GM12801 (cell line): ENCODE results near the gene VILL.

Experiments
- TF ChIP-seq, protein P1 (sequence below): IDR thresholded peaks from one replicate; pipeline ENCODE4 v1.5.1; 2011; ENCODE audit warnings: control low read depth; ENCODE audit not compliant: insufficient read length; ENCODE audit errors: extremely low read depth

The VILL gene

DNA sequence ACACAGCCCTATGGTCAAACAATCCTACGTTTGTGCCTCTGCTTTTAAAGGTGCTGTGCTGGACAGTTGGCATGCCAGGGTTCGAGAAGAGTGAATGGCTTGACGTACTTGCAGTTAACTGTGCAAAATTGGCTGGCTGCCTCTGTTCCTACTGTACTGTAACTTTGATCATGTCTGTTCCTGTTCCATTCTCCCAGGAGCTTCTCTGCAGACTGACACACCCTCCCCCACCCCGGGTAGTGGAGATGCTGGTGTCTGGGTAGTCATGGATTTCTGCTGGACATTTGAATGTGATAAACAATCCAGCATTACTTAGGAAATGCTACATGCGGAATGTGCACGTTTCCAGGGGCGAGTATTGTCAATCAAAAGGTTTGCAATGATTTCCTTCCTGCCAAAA, 6.5 kb upstream of the VILL start:
- TF ChIP-seq, protein P1, sequence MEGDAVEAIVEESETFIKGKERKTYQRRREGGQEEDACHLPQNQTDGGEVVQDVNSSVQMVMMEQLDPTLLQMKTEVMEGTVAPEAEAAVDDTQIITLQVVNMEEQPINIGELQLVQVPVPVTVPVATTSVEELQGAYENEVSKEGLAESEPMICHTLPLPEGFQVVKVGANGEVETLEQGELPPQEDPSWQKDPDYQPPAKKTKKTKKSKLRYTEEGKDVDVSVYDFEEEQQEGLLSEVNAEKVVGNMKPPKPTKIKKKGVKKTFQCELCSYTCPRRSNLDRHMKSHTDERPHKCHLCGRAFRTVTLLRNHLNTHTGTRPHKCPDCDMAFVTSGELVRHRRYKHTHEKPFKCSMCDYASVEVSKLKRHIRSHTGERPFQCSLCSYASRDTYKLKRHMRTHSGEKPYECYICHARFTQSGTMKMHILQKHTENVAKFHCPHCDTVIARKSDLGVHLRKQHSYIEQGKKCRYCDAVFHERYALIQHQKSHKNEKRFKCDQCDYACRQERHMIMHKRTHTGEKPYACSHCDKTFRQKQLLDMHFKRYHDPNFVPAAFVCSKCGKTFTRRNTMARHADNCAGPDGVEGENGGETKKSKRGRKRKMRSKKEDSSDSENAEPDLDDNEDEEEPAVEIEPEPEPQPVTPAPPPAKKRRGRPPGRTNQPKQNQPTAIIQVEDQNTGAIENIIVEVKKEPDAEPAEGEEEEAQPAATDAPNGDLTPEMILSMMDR: no peak

DNA sequence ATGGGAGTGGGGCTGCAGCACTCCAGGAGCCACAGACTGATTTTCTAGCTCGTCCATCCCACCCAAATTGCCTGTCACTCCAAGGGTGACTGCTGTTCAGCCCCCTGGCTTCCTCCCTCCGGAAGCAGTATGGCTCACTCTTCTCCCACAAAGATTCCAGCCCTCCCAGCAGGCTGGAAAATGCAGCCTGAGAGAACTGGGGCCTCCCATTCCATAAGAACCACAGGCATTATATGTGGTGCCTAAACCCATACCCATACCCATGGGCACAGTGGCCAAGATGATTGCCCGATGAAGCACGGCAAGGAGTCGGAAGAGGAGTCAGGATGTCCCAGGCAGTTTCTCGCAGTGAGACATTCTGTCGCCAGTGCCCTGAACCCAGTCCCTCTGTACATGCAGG, 6.0 kb upstream of the VILL start:
- TF ChIP-seq, protein P1: no peak

DNA sequence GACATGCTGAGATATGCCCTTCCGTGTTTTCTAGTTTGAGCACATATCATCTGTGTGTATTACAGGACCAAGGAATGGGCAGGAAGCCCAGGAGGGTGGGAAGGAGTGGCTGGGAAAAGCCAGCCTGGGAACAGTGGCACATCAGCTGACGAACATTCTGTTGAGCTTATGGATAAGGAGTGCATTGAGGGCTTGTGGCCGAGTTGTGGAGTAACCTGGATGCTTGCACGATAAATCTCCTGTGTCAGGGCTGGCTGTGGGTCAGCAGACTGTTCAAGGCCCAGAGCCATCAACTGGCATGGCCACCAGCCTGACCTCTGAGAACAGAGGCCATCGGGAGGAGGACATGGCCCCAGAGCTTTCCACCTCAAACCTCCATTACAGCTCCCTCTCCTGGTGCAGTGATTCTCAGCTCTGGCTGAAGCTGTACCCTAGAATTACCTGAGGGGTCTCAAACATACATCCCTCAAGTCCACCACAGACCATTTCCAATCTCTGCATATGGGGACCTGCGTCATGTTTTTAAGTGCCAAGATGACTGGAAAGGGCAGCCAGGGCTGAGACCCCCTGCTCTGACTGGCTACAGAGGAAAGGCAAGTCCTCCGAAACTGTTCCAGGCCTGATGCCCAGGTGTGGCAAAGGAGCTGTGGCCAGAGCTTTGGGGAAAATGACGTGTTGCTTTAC, 4.8 kb upstream of the VILL start:
- TF ChIP-seq, protein P1: no peak

DNA sequence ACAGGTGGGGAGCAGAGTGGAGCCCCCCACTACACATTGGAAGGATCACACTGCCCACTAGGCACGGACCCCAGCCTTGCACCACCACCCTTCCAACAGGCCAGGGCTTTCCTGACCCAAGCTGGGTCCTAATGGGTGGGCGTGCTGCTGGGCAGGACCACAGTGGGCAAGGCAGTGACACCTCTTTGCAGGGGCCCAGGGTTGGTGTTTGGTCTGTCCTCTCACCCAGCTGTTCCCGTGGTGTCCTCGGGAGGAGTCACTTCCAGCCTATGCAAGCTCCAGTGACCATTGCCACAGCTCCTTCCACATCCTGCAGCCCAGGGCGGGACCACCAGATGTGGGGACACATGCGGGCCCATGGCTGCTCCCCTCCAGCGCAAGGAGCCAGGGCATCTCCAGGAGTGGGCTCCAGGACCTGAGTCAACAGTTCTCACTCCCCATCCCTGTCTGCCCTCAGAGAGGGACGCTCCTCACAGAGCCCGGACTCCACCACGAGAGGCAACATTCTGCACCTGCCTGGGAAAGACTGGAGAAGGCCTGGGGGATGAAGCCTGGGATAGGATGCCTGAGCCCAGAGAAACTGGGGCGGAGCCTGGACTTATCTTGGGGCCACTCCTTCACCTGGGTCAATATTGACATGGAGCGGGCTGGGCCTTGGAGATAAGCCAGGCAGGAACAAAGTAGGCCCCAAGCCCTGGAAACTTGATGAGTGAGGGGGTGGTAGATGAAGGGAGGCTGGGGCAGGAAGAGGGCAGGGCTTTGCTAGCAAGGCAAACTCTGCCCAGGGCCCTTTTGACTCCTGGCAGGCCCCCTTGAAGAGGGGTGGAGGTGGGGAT, 3.9 kb upstream of the VILL start:
- TF ChIP-seq, protein P1: no peak

DNA sequence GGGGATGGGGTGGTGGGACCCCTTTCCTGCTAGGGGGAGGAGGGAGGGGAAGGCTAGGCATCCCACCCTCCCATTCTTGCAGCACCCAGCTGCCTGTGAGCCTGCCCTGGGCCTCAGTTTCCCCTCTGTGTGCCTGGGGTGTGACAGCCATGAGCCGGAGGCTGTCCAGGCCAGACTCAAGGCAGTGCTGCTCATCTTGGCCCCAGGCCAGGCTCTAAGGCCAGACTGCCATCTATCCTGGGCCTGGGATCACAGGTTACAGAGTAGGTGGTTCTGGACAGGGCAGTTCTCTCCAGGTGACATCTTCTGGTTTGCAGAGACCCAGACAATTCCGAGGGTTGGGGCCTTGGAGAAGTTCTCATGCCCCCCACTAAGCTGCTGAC, 3.3 kb upstream of the VILL start:
- TF ChIP-seq, protein P1: no peak

DNA sequence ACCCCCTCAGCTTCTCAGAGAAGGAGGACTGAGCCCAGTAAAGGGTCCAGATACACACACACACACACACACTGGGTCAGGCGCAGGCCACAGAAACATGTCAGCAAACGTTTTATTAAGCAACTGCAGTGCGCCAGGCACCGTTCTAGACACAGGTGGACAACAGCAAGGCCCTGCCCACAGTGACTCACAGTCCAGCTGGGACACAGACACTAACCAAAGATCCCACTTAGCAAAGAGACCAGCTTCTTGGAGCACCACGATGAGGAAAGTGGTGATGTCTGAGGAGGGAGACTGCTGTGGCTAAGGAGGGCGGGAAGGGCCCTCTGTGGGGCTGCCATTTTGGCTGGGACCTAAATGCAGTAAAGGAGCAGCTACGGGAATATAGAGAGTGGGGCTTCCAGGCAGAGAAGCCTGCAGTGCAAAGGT, 2.8 kb upstream of the VILL start:
- TF ChIP-seq, protein P1: no peak

DNA sequence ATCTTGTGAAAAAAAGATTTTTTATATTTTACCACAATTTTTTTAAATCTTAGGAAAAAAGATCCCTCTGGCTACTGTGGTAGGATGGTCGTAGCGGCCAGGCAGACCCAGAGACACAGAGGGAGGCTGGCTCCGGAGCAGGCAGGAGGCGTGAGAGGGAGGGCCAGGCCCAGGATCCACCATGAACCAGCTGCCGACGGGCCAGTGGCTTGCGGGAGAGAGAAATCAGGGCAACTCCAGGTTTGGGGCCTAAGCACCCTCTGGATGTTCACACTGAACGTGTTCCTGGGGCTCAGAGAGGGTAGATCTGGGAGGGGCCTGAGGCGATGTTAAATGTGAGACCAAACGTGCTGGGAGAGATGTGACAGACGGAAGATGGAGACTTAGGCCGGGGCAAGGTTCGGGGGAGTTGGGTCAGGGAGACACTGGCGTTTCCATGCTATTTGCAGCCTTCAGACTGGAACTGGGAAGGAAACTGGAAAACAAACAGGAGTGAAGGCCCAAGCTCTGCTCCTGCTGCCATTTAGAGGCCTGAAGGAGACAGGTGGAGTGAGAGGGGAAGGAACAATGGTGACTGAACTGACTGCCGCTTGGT, 1.6 kb upstream of the VILL start:
- TF ChIP-seq, protein P1: no peak
